HL-60/S4 (cell line): ENCODE data around the gene TBL1X.

Experiments used
- in situ Hi-C: fragments of 300-500 bp; cut with MboI; formaldehyde crosslinking; loops from 2 replicates; pipeline ENCODE4 v1.14.3; 2022; ENCODE audit warnings: low sequenced_read_pairs

Gene TBL1X

DNA sequence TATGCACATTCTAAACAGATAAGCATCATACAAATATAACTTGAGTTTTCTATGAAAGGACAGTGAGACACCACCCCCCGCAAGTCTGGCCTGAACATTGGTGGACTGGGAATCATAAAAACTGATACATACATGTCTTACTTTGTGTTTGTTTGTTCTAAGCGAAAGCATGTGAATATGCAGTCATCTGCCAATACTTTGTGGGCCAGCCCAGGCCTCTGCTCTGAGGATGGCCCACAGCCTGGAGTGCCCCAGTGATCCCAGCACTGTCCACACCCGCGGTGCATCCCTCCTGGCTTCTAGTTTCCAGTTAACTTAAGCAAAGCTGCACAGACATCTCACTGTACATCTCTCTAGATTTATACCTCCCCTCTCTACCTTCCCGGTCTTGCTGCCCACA lies 154.3 kb downstream of the TBL1X start:
- in situ Hi-C loops = no loop called here

DNA sequence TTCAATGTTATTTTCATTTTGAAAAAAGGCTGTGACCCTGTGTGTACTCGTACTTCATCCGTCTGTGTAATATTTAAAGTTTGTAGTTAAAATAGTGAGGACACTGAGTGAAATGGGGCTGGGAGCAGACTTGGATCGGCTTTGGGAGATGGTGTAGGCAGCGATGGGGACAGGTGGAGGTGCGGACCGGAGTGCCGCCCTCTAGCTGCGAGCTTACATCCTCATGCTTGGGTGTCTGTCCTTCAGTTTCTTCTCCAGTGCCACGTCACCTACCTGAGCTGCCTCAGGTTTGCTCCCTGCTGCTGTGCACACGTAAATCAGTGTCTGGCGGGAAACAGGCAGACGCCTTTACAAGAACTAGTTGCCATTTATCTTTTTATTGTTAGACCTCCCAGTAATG lies 154.7 kb downstream of the TBL1X start:
- in situ Hi-C loops = no loop called here

DNA sequence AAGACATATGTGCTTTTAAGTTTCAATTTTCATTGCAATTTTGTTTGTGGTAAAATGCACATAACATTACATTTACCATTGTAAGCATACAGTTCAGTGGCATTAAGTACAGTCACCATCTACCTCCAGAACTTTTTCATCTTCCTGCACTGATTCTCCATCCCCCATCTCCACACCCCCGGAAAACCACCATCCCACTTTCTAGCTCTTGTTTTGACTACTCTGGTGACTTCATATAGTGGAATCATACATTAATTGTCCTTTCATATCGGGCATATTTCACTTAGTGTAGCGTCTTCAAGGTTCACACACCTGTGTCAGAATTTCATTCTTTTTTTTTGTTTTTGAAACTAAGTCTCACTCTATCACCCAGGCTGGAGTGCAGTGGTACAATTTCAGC lies 157.3 kb downstream of the TBL1X start:
- in situ Hi-C loops = no loop called here

DNA sequence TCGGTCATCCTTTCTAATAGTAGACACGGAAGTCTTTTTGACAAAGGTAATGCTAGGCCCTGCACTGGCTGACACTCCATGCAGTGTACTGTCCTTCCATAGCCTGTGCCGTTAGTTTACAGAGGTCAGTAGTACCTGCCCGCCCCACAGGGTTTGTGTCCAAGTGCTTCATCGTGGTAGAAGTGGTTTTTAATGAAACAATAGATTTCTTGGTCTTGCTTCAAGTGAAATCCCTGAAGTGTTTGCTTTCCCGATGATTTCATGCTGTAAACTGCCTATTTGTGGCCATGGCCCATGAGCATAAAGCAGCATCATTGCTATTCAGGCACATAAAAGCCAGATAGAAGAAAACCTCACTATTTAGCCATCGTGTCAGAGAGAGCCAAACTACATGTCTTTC lies 161.5 kb downstream of the TBL1X start:
- in situ Hi-C loops = no loop called here

DNA sequence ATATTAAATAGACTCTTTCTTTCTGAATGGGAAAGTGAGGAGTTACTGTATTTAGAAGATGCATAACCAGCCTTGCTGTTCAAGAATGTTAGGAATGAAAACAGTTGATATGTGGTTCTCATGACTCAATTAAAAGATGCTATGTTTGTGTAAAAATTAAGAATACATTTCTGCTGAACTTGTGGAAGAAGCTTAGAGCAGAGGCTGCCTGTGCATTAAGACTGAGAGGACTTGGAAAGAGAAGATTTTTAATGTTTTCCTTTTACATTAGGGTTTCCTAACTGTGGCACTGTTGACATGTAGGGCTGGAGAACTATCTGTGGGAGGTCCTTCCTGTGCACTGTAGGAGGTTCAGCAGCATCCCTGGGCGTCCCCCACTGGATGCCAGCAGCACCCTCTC lies 163.1 kb downstream of the TBL1X start:
- in situ Hi-C loops = no loop called here

DNA sequence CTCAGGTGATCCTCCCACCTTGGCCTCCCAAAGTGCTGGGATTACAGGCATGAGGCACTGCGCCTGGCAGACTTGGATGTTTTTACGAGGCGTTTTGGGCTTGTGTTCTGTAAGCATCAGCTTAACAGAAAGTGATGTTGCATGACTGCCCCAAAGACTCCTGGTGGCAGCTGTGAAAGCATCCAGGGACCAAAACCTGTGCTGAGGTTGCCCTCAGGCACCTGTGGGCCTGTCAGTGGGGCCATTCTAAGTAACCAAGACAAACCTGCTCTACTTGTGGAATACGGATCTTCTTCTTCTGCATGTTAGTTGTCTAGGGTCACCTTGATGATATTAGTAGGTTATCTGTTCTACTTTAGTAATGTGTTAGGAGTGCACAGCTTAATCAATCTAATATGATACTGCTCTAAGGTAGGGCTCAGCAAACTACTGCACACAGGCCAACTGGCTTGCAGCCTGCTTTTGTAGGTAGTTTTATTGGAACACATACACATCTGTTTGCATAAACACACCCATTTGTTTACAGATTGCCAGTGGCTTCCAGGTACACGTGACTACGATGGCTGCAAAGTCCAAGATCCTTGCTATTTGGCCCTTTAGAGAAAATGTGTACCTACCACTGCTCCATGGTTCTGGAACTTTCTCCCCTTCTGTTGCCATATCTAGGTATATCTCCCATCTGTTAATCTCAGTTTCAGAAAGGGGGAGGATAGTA lies 164.1 kb downstream of the TBL1X start:
- in situ Hi-C loops = no loop called here

DNA sequence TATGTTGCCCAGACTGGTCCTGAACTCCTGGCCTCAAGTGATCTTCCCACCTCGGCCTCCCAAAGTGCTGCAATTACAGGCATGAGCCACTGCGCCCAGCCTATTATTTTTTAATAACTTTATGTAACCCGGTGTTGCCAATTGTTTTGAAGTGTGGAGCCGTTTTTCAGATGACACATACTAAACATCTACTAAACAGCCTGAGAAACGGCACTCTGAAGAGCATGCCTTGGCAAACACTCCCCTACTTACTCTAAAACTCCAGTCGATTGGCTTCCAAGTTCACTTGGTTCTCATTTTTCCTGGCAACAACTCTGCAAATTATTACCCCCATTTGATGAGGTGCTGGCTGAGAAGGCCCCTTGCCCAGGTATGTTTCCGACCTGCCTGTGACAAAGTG lies 169.7 kb downstream of the TBL1X start:
- in situ Hi-C loops = no loop called here

DNA sequence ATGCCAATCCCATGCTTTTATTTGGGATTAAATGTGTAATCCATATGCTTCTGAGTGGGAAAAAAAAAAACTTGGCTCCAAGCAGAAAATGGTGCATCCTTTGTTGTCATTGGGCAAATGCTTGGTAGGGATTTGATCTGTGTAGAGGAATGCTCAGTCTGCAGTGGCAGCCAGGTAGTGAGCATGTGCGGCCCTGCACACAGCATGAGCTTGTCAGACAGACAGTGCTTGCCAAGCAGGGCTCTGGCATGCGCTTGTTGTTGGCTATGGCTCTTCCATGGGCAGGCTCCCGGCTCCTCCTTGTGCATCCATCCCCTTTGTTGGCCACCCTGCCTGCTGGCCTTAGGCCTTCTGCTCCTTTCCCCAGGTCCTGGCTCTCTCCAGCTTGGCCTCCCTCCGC lies 170.5 kb downstream of the TBL1X start:
- in situ Hi-C loops = no loop called here

DNA sequence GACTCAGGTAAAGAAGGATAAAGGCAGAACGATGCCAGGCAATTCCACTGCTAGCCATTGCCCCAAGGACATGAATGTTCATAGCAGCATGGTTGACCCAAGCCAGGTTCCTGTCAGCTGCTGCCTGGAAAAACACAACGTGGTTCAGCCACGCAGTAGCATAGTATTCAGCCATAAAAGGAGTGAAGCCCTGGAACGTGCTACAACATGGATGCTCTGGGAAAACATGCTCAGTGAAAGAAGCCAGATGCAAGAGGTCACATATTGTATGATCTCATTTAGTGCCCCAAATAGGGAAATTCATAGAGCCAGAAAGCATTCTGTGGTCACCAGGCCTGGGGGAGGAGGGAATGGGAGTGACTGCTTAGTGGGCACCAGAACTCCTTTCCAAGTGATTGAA lies 170.9 kb downstream of the TBL1X start:
- in situ Hi-C loops = no loop called here

DNA sequence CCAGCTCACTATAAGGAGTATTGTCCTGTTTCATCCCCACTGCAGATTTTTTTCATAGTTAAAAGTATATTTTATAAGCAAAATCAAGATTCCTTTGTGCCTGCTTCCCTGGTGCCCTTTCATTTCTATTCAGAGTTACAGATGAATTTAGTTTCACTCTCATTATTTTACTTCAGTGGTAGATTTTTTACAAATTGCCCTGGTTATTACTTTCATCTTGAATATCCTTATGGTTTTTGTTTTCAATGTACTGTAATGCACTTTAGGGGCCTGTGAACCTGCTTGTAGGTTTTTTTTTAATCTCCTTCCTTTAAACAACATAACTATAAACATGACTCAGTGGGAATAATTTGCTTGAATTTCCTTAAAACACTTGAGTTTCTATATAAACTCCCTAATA lies 174.0 kb downstream of the TBL1X start:
- in situ Hi-C loops = no loop called here

DNA sequence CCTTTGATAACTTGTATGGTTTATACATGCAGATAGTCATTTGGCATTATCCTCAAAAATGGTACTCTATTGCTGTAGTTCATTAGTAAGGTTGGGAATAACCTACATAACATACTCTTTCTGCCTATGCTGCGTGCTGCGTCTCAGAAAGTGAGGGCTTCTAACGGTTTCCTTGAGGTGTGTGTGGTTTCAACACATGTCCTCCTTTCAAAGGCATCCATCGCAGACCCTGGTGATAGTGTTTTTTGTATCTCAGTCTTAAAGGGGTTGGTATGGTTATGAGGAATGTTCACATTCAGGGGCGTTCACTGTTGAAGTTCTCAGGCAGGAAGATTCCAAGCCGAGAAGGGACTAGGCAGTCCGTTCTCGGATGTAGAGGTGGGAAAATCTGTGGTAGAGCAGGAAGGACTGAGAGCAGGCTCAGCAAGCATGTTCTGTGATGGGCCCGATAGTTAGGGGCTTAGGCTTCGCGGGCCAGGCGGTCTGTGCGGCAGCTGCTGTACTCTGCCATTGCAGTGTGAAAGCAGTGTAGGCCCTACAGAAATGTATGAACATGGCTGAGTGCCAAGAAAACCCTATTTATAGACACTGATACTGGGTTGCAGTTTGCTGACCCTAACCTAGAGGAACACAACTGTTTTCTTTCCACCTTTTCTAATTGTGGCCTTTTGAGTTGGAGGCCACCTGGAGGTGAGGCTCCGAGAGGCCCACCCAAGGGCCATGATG lies 177.6 kb downstream of the TBL1X start:
- in situ Hi-C loops = no loop called here

DNA sequence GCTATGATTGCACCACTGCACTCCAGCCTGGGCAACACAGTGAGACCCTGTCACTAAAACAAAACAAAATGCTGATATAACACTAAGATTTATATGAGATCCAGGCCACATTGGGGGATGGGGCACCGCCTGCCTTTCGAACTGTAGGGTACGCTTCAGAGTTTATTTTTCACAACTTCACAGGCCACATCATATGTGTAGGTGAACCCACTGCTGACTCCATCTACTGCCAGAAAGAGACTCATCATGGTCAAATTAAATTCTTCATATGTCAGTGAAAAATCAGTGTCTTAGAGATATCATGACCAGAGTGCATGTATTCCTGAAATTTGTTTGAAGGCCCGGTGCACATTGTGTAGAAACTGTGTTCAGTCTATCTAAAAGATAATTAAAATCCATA lies 178.9 kb downstream of the TBL1X start:
- in situ Hi-C loops = no loop called here

DNA sequence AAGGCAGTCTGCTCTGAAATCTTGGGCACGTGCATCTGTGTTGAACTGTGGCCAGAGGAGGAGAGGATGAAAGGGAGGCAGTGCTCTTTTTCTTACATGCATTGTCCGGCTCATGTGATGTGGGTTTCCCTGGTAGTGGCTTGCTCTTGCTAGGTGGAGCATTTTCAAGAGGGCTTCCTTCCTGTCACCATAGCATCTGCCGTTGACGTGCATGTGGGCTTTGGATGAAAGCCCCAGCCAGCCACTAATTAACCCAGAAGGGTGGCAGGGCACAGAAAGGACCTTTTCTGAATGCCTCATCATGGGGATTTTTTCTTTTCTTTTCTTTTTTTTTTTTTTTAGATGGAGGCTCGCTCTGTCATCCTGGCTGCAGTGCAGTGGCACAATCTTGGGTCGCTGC lies 179.5 kb downstream of the TBL1X start:
- in situ Hi-C loops = no loop called here

DNA sequence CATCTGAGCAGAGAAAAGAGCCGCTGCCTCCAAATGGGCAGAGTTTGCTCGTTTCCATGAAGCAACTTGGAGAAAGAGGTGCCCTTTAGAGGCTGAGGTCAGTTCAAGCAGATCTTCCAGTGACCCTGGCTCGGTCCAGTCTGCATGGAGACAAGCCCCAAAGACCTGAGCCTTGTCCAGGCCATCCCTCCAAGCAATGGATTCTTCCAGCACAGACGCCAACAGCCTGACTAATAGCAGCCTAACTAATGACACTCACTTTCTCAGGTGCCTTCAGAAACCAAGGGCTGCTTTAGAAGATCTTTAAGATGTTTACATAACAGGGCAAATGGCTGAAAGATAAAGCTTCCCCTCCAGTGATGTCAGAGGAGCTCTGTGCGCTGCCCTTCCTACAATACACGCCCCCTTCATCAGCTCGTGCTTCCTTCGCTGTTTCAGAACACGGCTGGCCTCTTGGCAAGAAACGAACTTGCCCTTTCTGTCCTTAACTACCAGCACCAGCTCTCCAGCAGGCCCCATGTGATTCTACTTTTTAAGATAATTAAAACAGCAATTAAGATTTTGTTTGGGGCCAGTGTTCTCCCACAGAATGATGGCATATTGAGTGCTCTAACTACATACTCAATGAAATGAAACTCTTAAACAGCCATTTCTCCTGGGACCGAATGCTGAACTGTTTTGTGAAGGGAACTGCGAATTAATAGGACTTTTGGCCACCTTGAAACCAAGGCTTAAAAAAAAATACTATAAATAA lies 181.8 kb downstream of the TBL1X start:
- in situ Hi-C loops = no loop called here

DNA sequence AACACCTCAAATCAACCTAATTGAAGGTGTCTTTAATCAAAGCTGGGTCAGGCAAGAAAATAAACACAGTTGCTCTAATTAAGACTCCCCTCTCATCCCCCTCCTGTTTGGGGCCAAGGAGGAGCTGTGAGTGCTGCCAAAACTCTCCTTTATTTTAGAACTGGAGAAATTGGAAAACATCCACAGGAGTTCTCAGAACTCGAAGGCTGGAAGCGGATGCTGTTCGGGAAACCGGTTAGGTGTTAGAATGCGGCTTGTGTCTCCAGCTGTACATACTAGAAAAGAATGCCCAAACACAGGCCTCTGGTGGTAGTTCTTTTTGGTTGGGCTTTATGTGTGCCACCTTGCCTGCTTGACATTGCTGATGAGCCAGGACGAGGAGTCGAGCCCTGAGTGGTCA lies 182.6 kb downstream of the TBL1X start:
- in situ Hi-C loops = no loop called here

DNA sequence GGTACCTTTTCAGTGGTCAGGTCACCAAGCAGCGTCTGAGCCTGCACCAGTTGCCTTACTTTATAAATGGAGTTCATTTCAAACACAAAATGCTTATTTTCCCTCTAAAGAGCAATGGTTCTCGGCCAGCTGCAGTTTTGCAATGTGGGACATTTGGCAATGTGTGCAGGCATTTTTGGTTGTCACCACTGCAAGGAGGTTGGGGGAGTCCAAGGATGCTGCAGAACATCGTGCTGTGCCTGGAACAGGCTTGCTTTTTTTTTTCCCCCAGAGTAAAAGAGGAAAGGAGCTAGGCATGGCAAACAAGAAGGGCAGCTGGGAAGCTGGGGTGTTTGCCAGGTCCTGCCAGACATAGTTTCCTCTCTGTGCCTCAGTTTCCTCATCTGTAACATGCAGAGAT lies 185.2 kb downstream of the TBL1X start:
- in situ Hi-C loops = no loop called here

DNA sequence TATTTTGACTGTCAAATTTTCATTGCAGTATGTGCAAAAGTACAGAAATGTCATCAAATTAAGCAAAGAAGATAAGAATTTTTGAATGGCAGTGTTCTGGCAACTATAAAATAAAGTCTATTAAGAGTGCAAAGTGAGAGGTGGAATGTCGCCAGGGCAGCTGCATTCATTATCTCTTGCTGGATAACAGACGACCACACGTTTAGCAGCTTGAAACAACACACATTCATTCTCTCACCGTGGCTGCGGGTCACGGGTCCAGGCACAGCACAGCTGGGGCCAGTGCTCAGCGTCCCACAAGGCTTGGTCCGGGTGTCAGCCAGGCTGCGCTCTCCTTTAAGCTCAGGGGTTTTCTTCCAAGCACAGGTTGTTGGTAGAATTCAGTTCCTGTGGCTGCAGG lies 186.9 kb downstream of the TBL1X start:
- in situ Hi-C loops = no loop called here

DNA sequence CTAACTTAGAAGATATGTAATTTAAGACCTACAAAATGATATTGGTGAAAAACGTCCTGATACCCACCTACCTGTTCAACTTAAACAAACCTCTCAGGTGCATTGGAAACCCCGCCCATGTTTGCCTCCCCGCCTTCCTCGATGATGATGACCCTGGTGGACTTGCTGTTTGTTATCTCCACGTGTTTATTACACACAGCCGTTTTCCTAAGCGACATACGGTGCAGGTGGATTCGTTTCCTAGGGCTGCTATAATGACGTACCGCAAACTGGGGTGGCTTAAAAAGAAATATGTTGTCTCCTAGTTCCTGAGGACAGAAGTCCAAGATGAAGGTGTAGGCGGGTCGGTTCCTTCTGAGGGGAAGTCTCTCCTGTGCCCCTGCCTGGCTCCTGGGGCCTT lies 190.1 kb downstream of the TBL1X start:
- in situ Hi-C loops = no loop called here

DNA sequence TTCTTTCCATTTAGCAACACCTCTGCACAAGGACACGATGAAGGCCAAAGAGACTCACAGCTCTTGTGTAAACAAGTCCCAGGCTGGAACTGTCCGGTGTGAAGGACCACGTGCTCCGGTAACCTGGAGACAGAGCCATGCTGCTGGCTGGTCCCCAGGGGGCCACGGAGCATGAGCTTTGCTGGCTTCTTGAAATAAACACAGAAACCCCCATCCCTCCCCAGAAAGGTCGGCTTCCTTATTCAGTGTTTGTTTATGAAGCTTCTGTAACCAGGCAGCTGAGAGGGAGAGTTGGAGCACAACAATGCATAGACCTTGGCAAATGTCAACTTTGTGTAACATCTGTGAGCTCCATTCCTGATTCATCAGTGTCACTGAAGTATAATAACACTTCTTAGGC lies 191.4 kb downstream of the TBL1X start:
- in situ Hi-C loops = no loop called here

DNA sequence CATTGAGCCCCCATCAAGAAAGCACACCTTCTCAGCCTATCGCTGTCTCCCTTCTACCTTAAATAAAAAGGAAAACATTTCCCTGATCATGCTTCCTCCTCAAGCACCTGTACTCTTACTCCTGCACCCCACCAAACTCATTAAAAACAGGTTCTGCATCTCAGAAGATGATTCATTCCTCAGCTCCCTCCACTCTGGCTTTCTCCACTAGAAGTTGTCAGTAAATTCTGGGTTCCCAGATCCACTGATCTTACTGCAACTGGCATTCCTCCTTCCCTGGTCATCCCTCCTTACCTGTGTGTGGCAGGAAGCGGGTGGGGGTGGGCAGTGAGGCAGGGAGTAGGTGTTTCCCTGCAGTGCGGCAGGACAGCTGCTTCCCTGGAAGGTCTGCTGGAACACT lies 192.0 kb downstream of the TBL1X start:
- in situ Hi-C loops = no loop called here

DNA sequence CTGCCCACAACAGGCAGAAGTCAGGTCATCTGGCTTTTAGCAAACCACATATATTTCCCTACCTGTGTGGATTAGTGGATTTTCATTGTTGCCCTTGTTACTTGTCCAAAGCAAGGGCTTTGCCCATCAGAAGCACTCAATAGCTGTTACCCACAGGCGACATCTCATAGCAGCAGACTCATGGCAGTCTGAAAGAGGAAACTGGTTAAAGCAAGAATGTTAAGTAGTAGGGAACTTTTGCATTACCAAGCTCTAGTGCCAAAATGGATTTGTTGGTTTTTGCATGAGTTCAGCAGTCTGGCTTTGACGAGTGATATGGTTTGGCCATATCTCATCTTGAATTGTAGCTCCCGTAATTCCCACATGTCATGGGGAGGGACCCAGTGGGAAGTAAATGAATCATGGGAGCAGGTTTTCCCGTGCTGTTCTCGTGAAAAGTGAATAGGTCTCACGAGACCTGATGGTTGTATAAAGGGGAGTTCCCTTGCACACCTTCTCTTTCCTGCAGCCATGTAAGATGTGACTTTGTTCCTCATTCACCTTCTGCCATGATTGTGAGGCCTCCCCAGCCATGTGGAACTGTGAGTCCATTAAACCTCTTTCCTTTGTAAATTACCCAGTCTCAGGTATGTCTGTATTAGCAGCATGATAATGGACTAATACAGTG lies 192.9 kb downstream of the TBL1X start:
- in situ Hi-C loops = no loop called here

DNA sequence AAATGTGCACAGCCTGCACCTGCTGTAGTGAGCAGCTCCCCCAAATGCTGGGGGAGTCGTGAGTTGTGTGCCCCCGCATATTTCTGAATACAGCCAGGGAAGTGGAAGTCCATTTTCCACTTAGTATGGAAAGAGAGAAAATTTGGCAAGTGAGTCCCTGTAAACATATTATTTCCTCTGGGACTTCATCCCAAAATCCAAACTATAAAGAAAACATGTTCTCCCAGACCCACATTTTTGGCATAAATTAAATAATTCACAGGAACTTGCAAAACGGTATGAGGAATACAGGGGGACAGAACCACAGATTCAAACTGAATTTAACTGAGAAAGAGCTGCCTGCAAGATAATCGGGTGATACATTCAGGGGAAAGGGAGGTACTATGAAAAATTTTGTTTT lies 193.6 kb downstream of the TBL1X start:
- in situ Hi-C loops = no loop called here
